ENCODE measurements around the gene RAD51D.
"Not testable (repeated sequence)": the region's sequence is repeated elsewhere in the genome, so short reads cannot be mapped to it uniquely, and the experiment has no call there.

Gene RAD51D

DNA sequence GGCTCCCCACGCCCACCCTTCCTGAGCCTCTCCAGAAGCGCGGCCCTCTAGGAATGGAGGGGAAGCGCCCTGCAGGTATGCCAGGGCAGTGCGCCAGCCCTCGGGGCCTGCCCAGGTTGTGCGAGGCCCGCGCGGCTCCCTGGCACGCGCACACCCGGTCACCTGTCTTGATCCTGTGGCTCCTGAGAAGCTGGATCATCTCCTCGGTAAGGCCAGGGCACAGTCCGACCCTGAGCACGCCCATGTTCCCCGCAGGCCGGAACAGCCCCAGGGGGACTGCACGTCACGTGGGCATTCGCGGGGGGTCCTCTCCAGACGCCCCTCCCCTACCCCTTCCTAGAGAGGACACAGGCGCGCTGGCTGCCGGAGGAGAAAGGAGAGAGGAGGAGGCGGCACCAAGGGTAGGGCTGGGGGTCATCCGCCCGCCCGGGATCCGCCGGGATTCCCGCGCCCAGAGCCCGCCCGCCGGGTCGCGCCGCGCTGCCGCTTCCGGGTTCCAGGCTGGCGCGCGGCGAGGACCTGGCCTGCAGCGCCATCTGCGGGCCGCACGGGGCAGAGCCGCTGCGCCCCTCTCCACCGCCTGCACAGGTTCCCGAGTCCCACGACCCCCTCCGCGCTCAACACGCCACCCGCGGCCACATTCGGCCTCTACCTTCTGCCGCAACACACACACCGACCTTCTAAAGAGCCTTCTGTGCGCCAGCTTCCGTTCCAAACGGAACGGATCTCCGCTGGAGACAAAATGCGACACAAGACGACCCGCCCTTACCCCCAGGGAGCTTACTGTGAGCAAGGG is at the start of gene RAD51D:
Gene RAD51D, minus strand, starts transcription at position 491 of the 796 bp plus-strand sequence. Its CDS starts 247 bp downstream, at position 244.
- DNase-seq (ENCODE audit: low read depth): peak; percentile 74

DNA sequence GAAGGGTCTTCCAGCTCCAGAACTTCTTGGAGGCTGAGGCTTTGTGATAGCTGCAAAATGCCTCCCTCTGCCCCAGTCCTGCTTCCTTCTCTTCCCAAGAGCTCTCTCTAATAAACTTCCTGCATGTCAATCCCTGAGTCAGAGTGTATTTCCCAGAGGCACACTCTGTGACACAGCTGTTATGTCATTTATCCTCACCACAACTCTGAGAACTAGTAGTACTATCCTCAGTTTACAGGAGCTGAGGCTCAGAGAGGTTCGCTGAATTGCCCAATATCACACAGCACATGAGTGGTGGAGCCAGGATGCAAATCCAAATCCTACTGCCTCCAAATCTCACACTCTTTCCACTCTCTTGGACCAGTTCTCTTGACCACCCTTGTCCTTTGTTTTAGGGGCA is 48.0 kb upstream of the RAD51D start:
- no peak for DNase-seq (ENCODE audit: low read depth)

DNA sequence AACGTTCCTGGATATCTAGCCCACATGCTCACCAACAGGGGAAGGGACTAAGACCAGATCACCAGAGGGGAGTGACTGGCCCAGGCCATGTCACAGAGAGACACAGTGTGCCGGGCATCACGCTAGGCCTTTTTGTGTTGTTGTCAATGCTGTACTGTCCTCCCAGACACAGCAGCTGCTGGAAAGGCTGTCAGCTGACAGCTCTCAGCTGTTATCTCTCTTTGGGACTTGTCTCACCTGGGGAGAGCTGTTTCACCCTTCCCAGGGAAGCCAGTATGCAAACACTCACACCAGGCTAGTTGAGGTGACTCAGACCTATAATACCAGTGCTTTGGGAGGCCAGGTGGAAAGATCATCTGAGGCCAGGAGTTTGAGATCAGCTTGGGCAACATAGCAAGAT is 47.4 kb upstream of the RAD51D start:
- DNase-seq (ENCODE audit: low read depth): no peak

DNA sequence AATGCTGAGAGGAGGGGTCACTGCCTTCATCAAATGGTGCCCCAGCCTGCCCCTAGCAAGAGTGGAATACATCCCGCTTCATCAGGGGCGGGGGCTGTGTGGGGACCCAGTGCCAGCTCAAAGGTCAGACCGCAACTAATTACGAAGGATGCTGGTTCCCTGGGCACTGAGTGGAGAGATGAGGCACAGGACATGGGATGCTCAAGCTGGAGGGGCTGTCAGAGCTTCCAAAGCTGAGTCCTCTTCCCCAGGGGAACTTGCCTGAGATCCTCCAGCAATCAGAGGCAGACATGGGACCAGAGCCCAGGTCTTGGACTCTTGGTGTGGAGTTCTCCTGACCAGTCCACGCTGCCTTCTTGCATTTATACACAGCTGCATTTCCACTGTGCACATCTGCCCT is 46.9 kb upstream of the RAD51D start:
- DNase-seq (ENCODE audit: low read depth): no peak

DNA sequence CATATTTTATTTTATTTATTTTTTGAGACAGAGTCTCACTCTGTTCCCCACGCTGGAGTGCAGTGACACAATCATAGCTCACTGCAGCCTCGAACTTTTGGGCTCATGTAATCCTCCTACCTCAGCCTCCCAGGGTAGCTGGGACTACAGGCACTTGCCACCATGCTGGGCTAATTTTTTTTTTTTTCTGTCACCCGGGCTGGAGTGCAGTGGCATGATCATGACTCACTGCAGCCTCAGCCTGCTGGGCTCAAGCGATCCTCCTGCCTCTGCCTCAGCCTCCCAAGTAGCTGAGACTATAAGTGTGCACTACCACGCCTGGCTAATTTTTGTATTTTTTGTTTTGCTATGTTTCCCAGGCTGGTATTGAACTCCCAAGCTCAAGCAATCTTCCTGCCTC is 45.1 kb upstream of the RAD51D start:
- no peak for DNase-seq (ENCODE audit: low read depth)

DNA sequence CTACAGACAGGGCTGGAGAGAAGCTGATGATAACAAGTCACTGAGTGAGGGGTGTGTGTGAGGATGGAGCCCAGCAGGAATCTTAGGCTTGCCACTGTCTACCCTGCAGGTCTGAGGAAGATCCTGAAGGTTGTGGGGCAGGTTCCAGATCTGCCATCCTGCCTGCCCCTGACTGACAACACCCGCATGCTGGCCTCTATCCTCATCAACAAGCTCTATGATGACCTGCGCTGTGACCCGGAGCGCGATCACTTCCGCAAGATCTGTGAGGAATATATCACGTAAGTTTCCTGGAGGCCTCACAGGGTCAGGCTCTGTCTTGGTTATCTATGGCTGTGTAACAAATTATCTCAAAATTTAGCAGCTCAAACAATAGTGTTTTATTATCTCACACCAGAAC is 44.2 kb upstream of the RAD51D start:
- DNase-seq (ENCODE audit: low read depth): no peak

DNA sequence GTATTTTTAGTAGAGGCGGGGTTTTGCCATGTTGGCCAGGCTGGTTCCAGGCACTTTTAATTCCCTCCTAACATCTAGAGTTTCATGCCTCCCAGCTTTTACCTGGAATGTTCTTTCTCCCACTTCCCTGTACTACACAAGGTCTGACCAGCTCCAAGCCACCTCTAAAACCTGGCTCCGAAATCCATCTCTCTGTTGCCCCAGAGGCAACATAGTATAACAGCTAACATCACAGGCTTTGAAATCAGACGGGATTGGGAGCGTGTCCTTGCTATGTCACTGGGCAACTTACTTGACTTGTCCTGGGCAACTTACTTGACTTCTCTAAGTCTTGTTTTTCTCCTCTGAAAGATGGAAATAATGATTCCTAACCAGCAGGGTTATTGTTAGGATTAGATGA is 43.1 kb upstream of the RAD51D start:
- no peak for DNase-seq (ENCODE audit: low read depth)

DNA sequence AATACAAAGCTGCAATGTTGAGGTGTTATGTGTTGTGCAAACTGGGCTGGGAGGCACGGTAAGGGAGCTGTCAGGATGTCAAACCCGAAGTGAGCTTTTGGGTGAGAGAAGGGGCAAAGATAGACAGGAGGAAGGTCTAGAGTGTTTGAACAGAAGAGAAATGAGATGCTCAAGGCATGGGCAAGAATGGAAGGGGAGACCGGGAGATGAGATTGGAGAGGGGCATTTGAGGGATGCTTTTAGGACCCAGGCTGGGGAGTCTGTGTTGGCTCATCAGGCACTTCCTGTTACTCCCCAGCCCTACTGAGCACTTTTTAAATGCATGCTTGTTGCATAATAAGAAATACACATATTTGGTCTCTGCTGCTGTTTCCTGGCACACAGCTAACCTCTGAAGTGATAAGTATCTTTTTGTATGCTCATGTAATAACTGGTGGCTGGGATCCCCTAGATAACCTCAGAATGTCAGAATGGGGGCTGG is 41.7 kb upstream of the RAD51D start:
- DNase-seq (ENCODE audit: low read depth): no peak

DNA sequence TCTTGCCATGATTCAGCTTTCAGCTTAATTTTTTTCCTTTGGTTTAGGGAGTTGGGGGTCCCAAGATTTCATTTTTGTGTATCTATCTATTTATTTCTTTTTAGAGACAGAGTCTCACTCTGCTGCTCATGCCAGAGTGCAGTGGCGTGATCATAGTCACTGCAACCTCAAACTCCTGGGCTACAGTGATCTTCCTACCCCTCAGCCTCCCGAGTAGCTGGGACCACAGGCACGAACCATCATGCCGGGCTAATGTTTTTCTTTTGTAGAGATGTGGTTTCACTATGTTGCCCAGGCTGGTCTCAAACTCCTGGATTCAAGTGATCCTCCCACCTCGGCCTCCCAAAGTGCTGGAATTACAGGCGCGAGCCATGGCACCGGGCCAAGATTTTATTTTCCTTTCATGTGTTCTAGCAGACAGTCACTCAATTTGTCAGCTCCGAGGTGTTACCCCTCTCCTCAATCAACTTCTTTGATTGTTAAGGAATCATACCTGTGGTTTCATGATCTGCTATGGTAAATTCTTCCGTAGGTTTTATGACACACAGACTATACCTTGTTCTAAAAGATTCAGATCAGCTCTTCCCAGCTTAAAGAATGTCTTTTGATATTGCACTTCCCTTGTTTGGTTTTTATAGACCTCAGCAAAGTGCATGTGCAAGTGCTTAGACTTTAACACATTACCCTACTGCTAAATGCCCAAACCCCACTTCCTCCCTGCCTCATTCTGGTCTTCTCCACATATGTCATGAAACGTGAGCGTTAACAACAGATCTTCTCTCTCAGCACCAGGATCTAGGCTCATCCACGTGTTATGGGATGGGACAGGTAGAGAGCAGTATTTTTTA is 40.9 kb upstream of the RAD51D start:
- no peak for DNase-seq (ENCODE audit: low read depth)

DNA sequence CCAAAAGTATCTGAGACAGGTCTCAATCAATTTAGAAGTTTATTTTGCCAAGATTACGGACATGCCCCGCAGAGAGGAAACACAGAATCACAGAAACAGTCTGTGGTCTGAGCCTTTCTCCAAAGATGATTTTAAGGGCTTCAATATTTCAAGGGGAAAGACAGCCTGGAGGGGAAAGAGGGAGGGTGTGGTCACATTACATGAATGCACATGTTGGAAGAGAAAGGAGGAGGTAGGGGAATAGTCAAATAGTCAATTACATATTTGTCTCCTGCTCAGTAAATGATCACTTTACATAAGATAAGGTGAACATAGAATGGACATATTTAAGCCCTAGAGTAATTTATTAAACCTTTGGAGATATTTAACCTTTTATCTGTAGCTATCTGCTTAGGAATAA is 40.3 kb upstream of the RAD51D start:
- DNase-seq (ENCODE audit: low read depth): no peak

DNA sequence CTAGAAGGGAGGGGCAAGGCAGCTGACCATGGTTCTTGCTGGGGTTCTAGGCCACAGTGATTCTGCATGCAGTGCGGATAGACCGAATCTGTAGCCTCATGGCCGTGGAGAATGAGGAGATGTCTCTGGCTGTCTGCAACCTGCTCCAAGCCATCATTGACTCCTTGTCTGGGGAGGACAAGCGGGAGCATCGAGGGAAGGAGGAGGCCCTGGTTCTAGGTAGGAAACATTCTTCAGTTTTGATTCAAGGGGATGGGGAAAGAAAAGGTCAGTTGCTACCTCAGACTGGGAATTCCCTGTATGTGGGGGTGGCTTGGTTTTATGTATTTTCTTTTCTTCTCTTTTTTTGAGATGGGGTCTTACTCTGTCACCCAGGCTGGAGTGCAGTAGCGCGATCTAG is 35.6 kb upstream of the RAD51D start:
- no peak for DNase-seq (ENCODE audit: low read depth)

DNA sequence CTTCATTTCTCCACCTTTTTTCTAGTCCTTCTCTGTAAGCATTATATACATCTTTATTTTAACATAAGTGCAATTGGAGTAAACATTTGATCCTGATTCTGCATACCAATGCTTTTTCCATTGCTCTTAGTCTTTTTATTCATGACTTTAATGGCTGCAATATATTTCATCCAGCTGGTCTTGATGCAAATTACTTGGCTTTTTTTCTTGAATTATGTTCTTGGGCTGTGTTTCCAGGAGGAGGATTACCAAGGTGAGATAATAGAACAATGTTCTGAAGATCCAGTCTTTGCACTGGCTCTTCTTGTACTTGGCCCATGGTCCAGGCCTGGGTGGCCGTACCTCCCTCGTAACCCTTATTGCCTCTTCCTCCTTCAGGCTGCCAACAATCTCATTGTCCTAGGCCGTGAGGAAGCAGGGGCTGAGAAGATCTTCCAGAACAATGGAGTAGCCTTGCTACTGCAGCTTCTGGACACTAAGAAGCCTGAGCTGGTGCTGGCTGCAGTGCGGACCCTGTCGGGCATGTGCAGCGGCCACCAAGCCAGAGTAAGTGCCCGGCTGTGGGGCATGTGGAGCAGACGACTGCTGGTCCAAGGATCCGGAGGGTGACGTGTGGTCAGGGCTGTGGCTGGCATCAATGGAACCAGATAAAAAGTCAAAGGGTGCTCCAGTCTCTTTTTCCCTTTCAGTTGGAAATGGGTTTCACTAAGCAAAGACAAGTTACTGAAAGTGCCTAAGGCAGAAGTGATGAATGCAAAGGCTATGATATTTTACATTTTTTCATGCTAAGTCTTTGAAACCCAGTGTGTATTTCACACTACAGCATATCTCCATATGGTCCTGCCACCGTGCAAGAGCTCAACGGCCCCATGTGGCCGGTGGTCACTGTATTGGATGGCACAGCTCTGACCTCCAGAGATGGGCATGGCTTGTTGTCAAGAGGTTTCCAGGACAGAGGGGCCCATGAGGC is 34.8 kb upstream of the RAD51D start:
- no peak for DNase-seq (ENCODE audit: low read depth)

DNA sequence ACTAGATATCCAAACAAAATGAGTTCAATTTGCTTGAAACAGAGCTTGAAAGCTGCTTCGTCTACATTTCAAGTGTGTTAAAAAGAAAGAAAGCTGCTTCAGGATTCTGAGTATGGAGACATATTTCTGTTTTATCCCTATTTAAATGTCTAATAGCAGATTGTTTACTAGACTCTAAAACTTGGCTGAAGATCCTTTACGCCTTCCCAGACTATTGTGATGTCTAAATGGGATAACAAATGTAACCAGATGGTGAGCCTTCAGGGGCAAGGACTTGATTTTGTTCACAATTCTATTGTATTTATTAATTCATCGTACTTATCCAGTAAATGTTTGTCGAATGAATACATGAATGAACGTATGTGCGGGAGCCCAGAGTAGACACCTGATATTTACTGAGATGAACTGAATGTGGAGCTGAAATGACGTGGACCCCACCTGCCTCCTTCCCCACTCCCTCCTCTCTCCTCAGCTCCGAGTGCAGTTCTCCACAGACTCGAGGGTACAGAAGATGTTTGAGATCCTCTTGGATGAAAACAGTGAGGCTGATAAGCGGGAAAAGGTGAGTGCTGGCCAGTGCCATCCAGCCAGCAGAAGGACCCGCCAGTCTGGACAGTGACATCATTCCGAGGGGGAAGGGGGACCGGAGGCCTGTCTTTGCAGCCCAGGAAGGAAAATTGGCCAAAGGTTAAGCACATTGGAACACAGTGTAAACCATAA is 32.9 kb upstream of the RAD51D start:
- DNase-seq (ENCODE audit: low read depth): no peak

DNA sequence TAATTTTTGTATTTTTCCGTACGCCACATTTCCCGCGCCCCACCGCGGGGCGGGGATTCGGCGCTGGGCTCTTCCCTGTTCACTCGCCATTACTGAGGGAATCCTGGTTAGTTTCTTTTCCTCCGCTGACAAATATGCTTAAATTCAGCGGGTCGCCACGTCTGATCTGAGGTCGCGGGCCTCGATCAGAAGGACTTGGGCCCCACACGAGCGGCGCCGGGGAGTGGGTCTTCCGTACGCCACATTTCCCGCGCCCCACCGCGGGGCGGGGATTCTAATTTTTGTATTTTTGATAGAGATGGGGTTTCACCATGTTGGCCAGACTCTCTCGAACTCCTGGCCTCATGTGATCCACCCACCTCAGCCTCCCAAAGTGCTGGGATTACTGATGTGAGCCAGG is 31.4 kb upstream of the RAD51D start:
- not testable (repeated sequence) for DNase-seq (ENCODE audit: low read depth)

DNA sequence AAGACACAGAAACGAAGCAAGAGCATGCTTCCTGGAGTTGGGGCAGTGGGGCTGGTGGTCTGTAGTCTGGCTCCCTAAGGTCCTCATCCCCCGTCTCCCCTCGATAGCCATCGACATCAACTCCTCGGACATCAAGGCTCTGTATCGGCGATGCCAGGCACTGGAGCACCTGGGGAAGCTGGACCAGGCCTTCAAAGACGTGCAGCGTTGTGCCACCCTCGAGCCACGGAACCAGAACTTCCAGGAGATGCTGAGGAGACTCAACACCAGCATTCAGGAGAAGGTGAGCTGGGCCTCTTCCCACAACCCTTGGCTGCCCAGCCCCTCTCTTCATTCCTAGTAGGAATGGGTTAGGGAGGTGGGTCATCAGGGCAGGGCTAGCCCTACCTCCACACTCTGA is 30.3 kb upstream of the RAD51D start:
- no peak for DNase-seq (ENCODE audit: low read depth)

DNA sequence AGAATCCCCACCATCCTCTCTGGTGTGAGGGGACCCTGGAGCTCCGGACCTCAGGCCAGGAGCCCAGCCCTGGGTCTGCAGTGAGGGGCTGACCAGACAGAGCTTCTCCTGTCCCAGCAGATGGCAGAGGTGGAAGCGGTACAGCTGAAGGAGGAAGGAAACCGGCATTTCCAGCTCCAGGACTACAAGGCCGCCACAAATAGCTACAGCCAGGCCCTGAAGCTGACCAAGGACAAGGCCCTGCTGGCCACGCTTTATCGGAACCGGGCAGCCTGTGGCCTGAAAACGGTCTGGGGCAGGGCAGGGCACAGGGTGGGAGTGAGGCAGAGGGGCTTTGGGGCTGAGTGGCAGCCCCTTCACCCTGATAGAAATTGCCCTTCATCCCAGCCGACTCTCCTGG is 28.5 kb upstream of the RAD51D start:
- no peak for DNase-seq (ENCODE audit: low read depth)

DNA sequence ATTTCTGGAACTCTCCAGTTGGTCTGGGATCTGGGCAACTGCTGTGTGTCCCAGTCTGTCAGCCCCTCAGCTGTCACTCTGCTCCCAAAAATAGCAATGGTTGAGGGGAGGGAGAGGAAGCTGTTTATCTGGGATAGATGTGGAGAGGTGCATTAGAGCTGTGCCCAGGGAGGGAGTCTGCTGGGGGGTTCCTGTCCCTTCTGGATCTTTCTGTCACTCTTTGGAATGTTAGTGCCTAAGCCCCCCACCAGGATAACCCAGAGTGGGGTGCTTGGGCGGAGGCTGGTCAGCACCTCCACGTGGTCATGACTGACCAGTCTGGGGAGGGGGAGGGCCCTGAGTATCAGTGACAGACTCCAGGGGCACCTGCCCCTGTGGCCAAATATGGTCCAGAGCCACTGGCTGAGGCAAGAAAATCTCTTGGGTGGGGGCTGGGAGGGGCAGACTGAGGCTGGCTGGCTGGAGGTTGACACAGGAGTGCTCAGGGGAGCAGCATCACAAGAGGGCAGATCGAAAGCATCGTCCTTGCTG is 27.8 kb upstream of the RAD51D start, which contains the start of gene UNC45B:
Gene UNC45B, plus strand, starts transcription at position 443 of the 531 bp plus-strand sequence. CDS start 447 bp downstream, outside the sequence.
- no peak for DNase-seq (ENCODE audit: low read depth)

DNA sequence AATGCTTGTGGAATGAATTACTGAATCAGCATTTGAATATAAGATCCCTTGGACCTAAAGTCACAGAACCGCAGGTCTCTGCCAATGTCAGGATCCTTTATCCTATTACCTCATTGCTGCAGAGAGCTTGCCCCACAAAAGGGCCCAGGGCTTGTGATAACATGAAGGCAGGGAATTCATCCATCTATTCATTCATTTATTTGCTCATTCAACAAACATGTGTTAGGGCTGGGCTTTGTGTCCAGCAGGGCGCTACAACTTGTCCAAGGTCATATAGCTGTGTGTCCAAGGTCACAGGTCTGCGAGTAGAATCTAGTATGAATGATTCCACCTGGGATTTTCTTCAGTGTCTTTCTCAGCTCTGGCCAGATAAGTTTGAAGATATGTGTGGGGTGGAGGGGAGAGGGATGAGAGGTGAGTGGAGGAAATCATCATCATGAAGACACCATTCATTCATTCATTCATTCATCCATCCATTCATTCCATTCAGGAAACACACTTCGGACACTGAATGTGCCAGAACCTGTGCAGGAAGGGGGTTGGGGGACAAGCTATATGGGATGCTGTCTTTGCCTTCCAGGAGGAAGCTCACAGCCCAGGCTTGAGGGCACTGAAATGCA is 26.7 kb upstream of the RAD51D start:
- DNase-seq (ENCODE audit: low read depth): no peak

DNA sequence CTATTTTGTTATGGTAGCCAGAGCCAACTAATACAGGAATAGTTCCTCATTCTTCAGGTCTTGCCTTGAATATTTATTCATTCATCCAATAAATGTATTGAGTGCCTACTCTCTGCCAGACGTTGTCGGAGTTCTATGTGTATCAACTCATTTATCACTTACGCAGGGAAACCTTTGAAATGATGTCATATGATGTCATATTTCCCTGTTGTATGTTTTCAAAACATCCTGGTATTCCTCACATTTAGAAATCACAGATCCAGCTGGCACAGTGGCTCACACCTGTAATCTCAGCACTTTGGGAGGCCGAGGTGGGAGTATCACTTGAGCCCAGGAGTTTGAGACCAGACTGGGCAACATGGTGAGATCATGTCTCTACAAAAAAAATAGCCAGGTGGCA is 25.2 kb upstream of the RAD51D start:
- no peak for DNase-seq (ENCODE audit: low read depth)

DNA sequence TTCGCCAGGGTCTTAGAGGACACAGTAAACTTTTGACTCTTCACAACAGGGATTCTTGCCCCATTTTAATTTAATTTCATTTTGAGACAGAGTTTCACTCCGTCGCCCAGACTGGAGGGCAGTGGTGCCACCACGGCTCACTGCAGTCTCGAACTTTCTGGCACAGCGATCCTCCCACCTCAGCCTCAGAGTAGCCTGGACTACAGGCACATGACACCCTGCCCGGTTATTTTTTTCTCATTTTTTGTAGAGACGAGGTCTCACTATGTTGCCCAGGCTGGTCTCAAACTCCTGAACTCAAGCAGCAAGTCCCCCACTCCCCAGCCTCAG is 22.8 kb upstream of the RAD51D start:
- no peak for DNase-seq (ENCODE audit: low read depth)
